ENCODE measurements around the gene TTI1. TPM values are rescaled to one million over a fixed set of nuclear protein-coding genes. Genes with fewer than 3 reads are reported as not detected.

TTI1 gene
- total RNA-seq, 1 experiment from 2014 or later, result 38.3 TPM

DNA sequence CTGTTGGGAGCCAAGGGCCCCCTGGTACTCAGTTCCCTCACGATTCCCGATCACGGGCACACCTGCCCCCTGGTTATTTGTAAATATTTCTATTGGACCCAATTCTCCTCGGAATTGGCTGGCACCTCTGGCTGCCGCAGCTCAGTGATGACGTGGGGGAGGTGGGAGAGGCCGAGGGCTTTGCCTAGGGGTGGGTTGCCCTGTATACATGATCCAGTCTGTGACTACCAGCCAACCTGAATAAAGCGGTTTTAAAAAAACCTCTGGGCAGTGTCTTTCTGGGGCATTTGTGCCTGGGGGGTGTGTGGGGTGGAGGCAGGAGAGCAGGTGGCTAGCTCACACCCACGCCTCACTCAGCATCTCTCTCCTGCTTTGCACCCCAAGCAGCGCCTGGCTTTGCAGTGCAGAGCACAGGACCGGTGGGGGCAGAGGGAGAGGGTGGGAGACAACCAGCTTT, 88.1 kb downstream of the TTI1 start:
- H3K27me3 ChIP-seq (ENCODE audit: low read length), result no peaks in the 10 kb centered on the region
- H3K4me2 ChIP-seq (ENCODE audit: low read depth, low read length, poor library complexity, severe bottlenecking), result no peak overlapping the region

GRCh38 chr20:37944456-37944981, 88.7 kb downstream of the TTI1 start:
- Histone ChIP-seq H3K9ac (ENCODE audit: low read length) (no peak overlapping the region), H4K20me1 (ENCODE audit: insufficient read depth, low read depth, low read length) (no peaks in the 10 kb centered on the region), H3K9me3 (ENCODE audit: low read length) (no peaks in the 10 kb centered on the region), H3K27ac (ENCODE audit: low read length) (no peak overlapping the region), H3K27me3 (ENCODE audit: low read length) (no peaks in the 10 kb centered on the region), H3K4me1 (ENCODE audit: low read length) (no peaks in the 10 kb centered on the region), H2AFZ (ENCODE audit: low read length) (no peak overlapping the region), H3K4me3 (ENCODE audit: low read length) (no peak overlapping the region), H3K4me2 (ENCODE audit: low read depth, low read length, poor library complexity, severe bottlenecking) (no peak overlapping the region), H3K36me3 (ENCODE audit: insufficient read depth, low read length) (no peaks in the 10 kb centered on the region), H3K9me2 (replicated peaks; ENCODE audit: insufficient read depth, low read length) (no peaks in the 10 kb centered on the region), H3K79me2 (ENCODE audit: low read length) (no peaks in the 10 kb centered on the region)
- DNase-seq, result no peak

More for the DNA sequence above, 88.1 kb downstream of the TTI1 start:
- Histone ChIP-seq H3K4me1 (ENCODE audit: low read length) (no peaks in the 10 kb centered on the region), H3K9me3 (ENCODE audit: low read length) (no peaks in the 10 kb centered on the region), H3K79me2 (ENCODE audit: low read length) (no peaks in the 10 kb centered on the region), H4K20me1 (ENCODE audit: insufficient read depth, low read depth, low read length) (no peaks in the 10 kb centered on the region), H3K27ac (ENCODE audit: low read length) (no peak overlapping the region), H3K36me3 (ENCODE audit: insufficient read depth, low read length) (no peaks in the 10 kb centered on the region), H3K9me2 (replicated peaks; ENCODE audit: insufficient read depth, low read length) (no peaks in the 10 kb centered on the region), H3K9ac (ENCODE audit: low read length) (no peak overlapping the region), H2AFZ (ENCODE audit: low read length) (no peak overlapping the region), H3K4me3 (ENCODE audit: low read length) (no peak overlapping the region)
- DNase-seq, result no peak

DNA sequence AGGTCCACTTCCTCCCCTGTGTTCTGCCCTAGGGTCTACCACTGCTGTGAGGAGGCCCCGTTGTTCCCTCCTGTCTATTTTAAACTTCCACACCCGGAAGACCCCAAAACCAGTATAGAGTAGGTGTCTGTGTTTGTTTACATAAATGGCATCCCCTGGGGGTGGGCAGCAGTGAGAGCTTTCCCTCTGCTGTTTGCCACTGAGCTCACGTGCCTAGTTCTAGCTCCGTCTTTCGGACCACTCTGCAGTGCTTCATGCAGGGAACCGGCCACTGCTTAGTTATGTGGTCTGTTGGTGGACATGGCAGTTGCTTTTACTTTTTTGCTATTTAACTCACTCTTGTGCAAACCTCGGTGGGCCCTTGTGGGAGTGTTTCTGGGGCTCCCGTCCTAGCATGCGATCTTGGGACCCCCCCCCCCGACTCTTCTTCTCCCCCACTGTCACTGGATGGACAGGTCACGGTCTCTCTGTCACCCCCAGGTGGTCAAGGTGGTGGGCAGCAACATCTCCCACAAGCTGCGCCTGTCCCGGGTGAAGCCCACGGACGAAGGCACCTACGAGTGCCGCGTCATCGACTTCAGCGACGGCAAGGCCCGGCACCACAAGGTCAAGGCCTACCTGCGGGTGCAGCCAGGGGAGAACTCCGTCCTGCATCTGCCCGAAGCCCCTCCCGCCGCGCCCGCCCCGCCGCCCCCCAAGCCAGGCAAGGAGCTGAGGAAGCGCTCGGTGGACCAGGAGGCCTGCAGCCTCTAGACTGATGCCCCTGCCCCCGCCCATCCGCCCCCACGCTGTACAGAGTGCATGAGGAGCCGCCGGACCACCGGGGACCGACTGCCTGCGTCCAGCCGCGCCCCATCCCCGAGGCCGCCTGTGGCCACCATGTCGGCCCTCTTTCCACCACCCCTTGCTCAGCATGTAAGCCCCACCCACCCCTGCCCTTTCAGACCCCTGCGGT, 89.5 kb downstream of the TTI1 start:
- Histone ChIP-seq H4K20me1 (ENCODE audit: insufficient read depth, low read depth, low read length) (no peaks in the 10 kb centered on the region), H2AFZ (ENCODE audit: low read length) (no peak overlapping the region), H3K36me3 (ENCODE audit: insufficient read depth, low read length) (no peaks in the 10 kb centered on the region), H3K9me2 (replicated peaks; ENCODE audit: insufficient read depth, low read length) (no peaks in the 10 kb centered on the region), H3K4me2 (ENCODE audit: low read depth, low read length, poor library complexity, severe bottlenecking) (no peak overlapping the region), H3K79me2 (ENCODE audit: low read length) (no peaks in the 10 kb centered on the region), H3K9ac (ENCODE audit: low read length) (no peak overlapping the region), H3K9me3 (ENCODE audit: low read length) (no peaks in the 10 kb centered on the region), H3K27me3 (ENCODE audit: low read length) (no peaks in the 10 kb centered on the region), H3K4me3 (ENCODE audit: low read length) (no peak overlapping the region), H3K4me1 (ENCODE audit: low read length) (no peaks in the 10 kb centered on the region), H3K27ac (ENCODE audit: low read length) (no peak overlapping the region)
- no peak for DNase-seq

DNA sequence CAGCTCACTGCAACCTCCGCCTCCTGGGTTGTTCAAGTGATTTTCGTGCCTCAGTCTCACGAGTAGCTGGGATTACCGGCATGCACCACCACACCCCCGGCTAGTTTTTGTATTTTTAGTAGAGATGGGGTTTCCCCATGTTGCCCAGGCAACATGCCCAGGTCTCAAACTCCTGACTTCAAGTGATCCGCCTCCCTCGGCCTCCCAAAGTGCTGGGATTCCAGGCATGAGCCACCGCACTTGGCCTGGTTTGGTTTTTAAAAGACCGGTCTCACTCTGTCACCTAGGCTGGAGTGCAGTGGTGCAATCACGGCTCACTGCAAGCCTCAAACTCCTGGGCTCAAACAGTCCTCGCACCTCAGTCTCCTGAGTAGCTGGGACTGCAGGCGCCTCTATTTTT, 90.2 kb downstream of the TTI1 start:
- H4K20me1 ChIP-seq (ENCODE audit: insufficient read depth, low read depth, low read length), result no peaks in the 10 kb centered on the region
- H3K9me2 ChIP-seq (replicated peaks; ENCODE audit: insufficient read depth, low read length), result no peaks in the 10 kb centered on the region
- no peaks in the 10 kb centered on the region for H3K4me1 ChIP-seq (ENCODE audit: low read length)
- H3K4me2 ChIP-seq (ENCODE audit: low read depth, low read length, poor library complexity, severe bottlenecking), result no peak overlapping the region
- DNase-seq, result no peak
- no peak overlapping the region for H3K4me3 ChIP-seq (ENCODE audit: low read length)
- no peaks in the 10 kb centered on the region for H3K36me3 ChIP-seq (ENCODE audit: insufficient read depth, low read length)
- H3K9me3 ChIP-seq (ENCODE audit: low read length), result no peaks in the 10 kb centered on the region
- no peaks in the 10 kb centered on the region for H3K27me3 ChIP-seq (ENCODE audit: low read length)
- H3K79me2 ChIP-seq (ENCODE audit: low read length), result no peaks in the 10 kb centered on the region
- H2AFZ ChIP-seq (ENCODE audit: low read length), result no peak overlapping the region
- H3K27ac ChIP-seq (ENCODE audit: low read length), result no peak overlapping the region
- no peak overlapping the region for H3K9ac ChIP-seq (ENCODE audit: low read length)

DNA sequence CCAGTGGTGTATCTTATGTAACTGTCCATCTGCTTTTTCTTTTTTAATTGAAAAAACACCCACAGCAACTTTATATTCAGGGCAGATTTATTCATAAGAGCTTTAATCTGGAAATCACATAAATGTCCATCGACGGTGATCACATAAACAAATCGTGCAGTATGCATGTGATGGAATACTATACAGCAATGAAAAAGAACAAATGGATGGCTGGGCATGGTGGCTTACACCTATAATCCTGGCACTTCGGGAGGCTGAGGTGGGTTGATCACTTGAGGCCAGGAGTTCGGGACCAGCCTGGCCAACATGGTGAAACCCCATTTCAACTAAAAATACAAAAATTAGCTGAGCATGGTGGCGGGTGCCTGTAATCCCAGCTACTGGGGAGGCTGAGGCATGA, 91.3 kb downstream of the TTI1 start:
- Histone ChIP-seq H4K20me1 (ENCODE audit: insufficient read depth, low read depth, low read length) (no peaks in the 10 kb centered on the region), H3K36me3 (ENCODE audit: insufficient read depth, low read length) (no peaks in the 10 kb centered on the region), H3K9me3 (ENCODE audit: low read length) (no peaks in the 10 kb centered on the region), H3K4me3 (ENCODE audit: low read length) (no peak overlapping the region), H3K4me1 (ENCODE audit: low read length) (no peaks in the 10 kb centered on the region), H2AFZ (ENCODE audit: low read length) (no peak overlapping the region), H3K9ac (ENCODE audit: low read length) (no peak overlapping the region), H3K27me3 (ENCODE audit: low read length) (no peaks in the 10 kb centered on the region), H3K4me2 (ENCODE audit: low read depth, low read length, poor library complexity, severe bottlenecking) (no peak overlapping the region), H3K9me2 (replicated peaks; ENCODE audit: insufficient read depth, low read length) (no peaks in the 10 kb centered on the region), H3K27ac (ENCODE audit: low read length) (no peak overlapping the region), H3K79me2 (ENCODE audit: low read length) (no peaks in the 10 kb centered on the region)
- DNase-seq, result no peak

- Histone ChIP-seq H3K9me3 (ENCODE audit: low read length) (no peaks in the 10 kb centered on the region), H3K9me2 (replicated peaks; ENCODE audit: insufficient read depth, low read length) (no peaks in the 10 kb centered on the region), H3K9ac (ENCODE audit: low read length) (no peak overlapping the region), H4K20me1 (ENCODE audit: insufficient read depth, low read depth, low read length) (no peaks in the 10 kb centered on the region), H3K79me2 (ENCODE audit: low read length) (no peaks in the 10 kb centered on the region), H3K4me1 (ENCODE audit: low read length) (no peaks in the 10 kb centered on the region), H3K4me2 (ENCODE audit: low read depth, low read length, poor library complexity, severe bottlenecking) (no peak overlapping the region), H3K36me3 (ENCODE audit: insufficient read depth, low read length) (no peaks in the 10 kb centered on the region), H3K27ac (ENCODE audit: low read length) (no peak overlapping the region), H3K27me3 (ENCODE audit: low read length) (no peaks in the 10 kb centered on the region), H2AFZ (ENCODE audit: low read length) (no peak overlapping the region), H3K4me3 (ENCODE audit: low read length) (no peak overlapping the region)
- peak; percentile 64 for DNase-seq
These were observed 91.9 kb downstream of the TTI1 start for GRCh38 chr20:37941332-37941731.

DNA sequence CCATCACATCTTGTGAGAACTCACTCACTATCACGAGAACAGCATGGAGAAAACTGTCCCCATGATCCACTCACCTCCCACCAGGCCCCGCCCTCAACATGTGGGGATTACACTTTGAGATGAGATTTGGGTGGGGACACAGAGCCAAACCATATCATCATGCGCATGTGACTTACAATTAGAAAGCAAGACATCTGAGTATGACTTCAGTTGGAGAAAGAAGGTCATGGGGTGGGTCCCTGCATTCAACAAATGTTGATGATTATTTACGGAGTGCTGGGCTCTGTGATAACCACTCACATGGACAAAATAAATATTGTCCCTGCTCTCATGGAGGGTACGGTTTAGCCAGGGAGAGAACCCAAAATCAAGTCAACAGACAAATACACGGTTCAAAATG, 92.4 kb downstream of the TTI1 start:
- no peak overlapping the region for H3K4me2 ChIP-seq (ENCODE audit: low read depth, low read length, poor library complexity, severe bottlenecking)
- H3K79me2 ChIP-seq (ENCODE audit: low read length), result no peaks in the 10 kb centered on the region
- H3K4me3 ChIP-seq (ENCODE audit: low read length), result no peak overlapping the region
- no peaks in the 10 kb centered on the region for H4K20me1 ChIP-seq (ENCODE audit: insufficient read depth, low read depth, low read length)
- H3K9ac ChIP-seq (ENCODE audit: low read length), result no peak overlapping the region
- no peaks in the 10 kb centered on the region for H3K9me3 ChIP-seq (ENCODE audit: low read length)
- DNase-seq, result no peak
- no peaks in the 10 kb centered on the region for H3K9me2 ChIP-seq (replicated peaks; ENCODE audit: insufficient read depth, low read length)
- H3K27me3 ChIP-seq (ENCODE audit: low read length), result no peaks in the 10 kb centered on the region
- no peak overlapping the region for H2AFZ ChIP-seq (ENCODE audit: low read length)
- no peaks in the 10 kb centered on the region for H3K4me1 ChIP-seq (ENCODE audit: low read length)
- H3K27ac ChIP-seq (ENCODE audit: low read length), result no peak overlapping the region
- H3K36me3 ChIP-seq (ENCODE audit: insufficient read depth, low read length), result no peaks in the 10 kb centered on the region

GRCh38 chr20:37939701-37940560, 93.3 kb downstream of the TTI1 start:
- Histone ChIP-seq H3K27me3 (ENCODE audit: low read length) (no peaks in the 10 kb centered on the region), H3K9ac (ENCODE audit: low read length) (no peak overlapping the region), H3K9me2 (replicated peaks; ENCODE audit: insufficient read depth, low read length) (no peaks in the 10 kb centered on the region), H3K79me2 (ENCODE audit: low read length) (no peaks in the 10 kb centered on the region), H2AFZ (ENCODE audit: low read length) (no peak overlapping the region), H3K36me3 (ENCODE audit: insufficient read depth, low read length) (no peaks in the 10 kb centered on the region), H3K4me2 (ENCODE audit: low read depth, low read length, poor library complexity, severe bottlenecking) (no peak overlapping the region), H3K4me1 (ENCODE audit: low read length) (no peaks in the 10 kb centered on the region), H3K9me3 (ENCODE audit: low read length) (no peaks in the 10 kb centered on the region), H3K4me3 (ENCODE audit: low read length) (no peak overlapping the region), H3K27ac (ENCODE audit: low read length) (no peak overlapping the region), H4K20me1 (ENCODE audit: insufficient read depth, low read depth, low read length) (no peaks in the 10 kb centered on the region)
- no peak for DNase-seq
